SK-N-SH (cell line): ENCODE data around the gene DICER1. TPM values are rescaled to one million over a fixed set of nuclear protein-coding genes. Genes with fewer than 3 reads are reported as not detected.
A peak's percentile ranks its signal among the peaks of the same experiment; 100 is the strongest.

Source experiments
- CTCF ChIA-PET: fragments of 300-600, 350-600 bp; formaldehyde crosslinking; extraction: SDS; loops from one replicate; lab custom pipeline; 2021; lab: Yijun Ruan, JAX
- POLR2A ChIA-PET: fragments of 350-600 bp; sonication (Branson Sonifier 250); formaldehyde crosslinking; extraction: SDS; loops from one replicate; lab custom pipeline; 2020; ENCODE audit warnings: antibody characterized with exemption, inconsistent platforms; lab: Yijun Ruan, JAX
- DNase-seq: peaks from one replicate; pipeline ENCODE4 v3.0.0; 2012
- H2AFZ ChIP-seq: fragments of 200-600 bp; sonication (generic); 2 replicates; pipeline ENCODE4 v1.8.1; 2016; ENCODE audit warnings: antibody characterized with exemption, mild to moderate bottlenecking, low read depth
- H3F3A ChIP-seq: fragments of 200-600 bp; sonication (generic); replicated peaks from 2 replicates; pipeline ENCODE3; 2016; ENCODE audit warnings: antibody characterized with exemption, mild to moderate bottlenecking; ENCODE audit not compliant: insufficient read depth
- H3K27ac ChIP-seq, 2 experiments: fragments of 200-500 bp in 1 of 2; fragments of 200-600 bp in 1 of 2; sonication (Bioruptor generic) in 1 of 2; sonication (generic), shearing (Covaris generic) in 1 of 2; 2 replicates each; pipeline versions ENCODE4 v1.5.1 to v1.6.1; 2014 to 2016; ENCODE audit warnings: low read depth in 2 of 2, inconsistent platforms in 1 of 2, low read length in 1 of 2, mild to moderate bottlenecking in 1 of 2, mixed read lengths in 1 of 2
- H3K27me3 ChIP-seq: fragments of 200-600 bp; sonication (generic), shearing (Covaris generic); 2 replicates; pipeline ENCODE4 v1.6.1; 2016; ENCODE audit warnings: mixed run types; ENCODE audit not compliant: insufficient read depth
- H3K36me3 ChIP-seq, 2 experiments: fragments of 200-500 bp in 1 of 2; fragments of 200-600 bp in 1 of 2; sonication (Bioruptor generic) in 1 of 2; sonication (generic) in 1 of 2; replicated peaks in 1 of 2; 2 replicates each; pipeline versions ENCODE3 to v1.5.1; 2014 to 2016; ENCODE audit warnings: low read length in 1 of 2, mild to moderate bottlenecking in 1 of 2; ENCODE audit not compliant: insufficient read depth in 2 of 2, control insufficient read depth in 1 of 2
- H3K4me1 ChIP-seq, 2 experiments: fragments of 200-500 bp in 1 of 2; fragments of 200-600 bp in 1 of 2; sonication (Bioruptor generic) in 1 of 2; sonication (generic), shearing (Covaris generic) in 1 of 2; 2 replicates each; pipeline versions ENCODE4 v1.5.1 to v1.6.1; 2014 to 2016; ENCODE audit warnings: low read depth in 1 of 2, low read length in 1 of 2, mixed run types in 1 of 2; ENCODE audit not compliant: insufficient read depth in 2 of 2, control insufficient read depth in 1 of 2
- H3K4me2 ChIP-seq: fragments of 200-600 bp; sonication (generic), shearing (Covaris generic); 2 replicates; pipeline ENCODE4 v1.6.1; 2017; ENCODE audit warnings: mixed run types
- H3K4me3 ChIP-seq, 2 experiments: fragments of 200-500 bp in 1 of 2; fragments of 200-600 bp in 1 of 2; sonication (Bioruptor generic) in 1 of 2; sonication (generic), shearing (Covaris generic) in 1 of 2; 2 replicates each; pipeline versions ENCODE4 v1.5.1 to v1.8.1; 2014 to 2016; ENCODE audit warnings: low read depth in 2 of 2, inconsistent platforms in 1 of 2, low read length in 1 of 2, mild to moderate bottlenecking in 1 of 2, mixed read lengths in 1 of 2, moderate library complexity in 1 of 2
- H3K79me2 ChIP-seq: fragments of 200-600 bp; sonication (generic); 2 replicates; pipeline ENCODE4 v1.8.1; 2017; ENCODE audit warnings: mild to moderate bottlenecking; ENCODE audit not compliant: insufficient read depth
- H3K9ac ChIP-seq: fragments of 200-600 bp; sonication (generic); 2 replicates; pipeline ENCODE4 v1.6.1; 2017; ENCODE audit warnings: mixed run types
- H3K9me2 ChIP-seq: fragments of 200-600 bp; sonication (generic); 2 replicates; pipeline ENCODE4 v1.6.1; 2017; ENCODE audit warnings: mixed run types
- H3K9me3 ChIP-seq: fragments of 200-600 bp; sonication (generic); 2 replicates; pipeline ENCODE4 v1.6.1; 2017; ENCODE audit warnings: mixed run types, mild to moderate bottlenecking, moderate library complexity
- H4K20me1 ChIP-seq: fragments of 200-600 bp; sonication (generic); 2 replicates; pipeline ENCODE4 v1.6.1; 2017; ENCODE audit warnings: mild to moderate bottlenecking, mixed run types; ENCODE audit not compliant: insufficient read depth
- ELF1 ChIP-seq: IDR thresholded peaks from 2 replicates; pipeline ENCODE4 v1.4.0; 2012
- FOXJ3 ChIP-seq: sonication (generic); formaldehyde crosslinking; IDR thresholded peaks from 2 replicates; pipeline ENCODE4 v1.5.1; 2020; ENCODE audit warnings: mild to moderate bottlenecking, missing genetic modification reagents
- JUND ChIP-seq: IDR thresholded peaks from 2 replicates; pipeline ENCODE4 v1.4.0; 2012
- MEF2A ChIP-seq: IDR thresholded peaks from 2 replicates; pipeline ENCODE4 v1.4.0; 2012; ENCODE audit warnings: low read depth, borderline replicate concordance
- POLR2AphosphoS5 ChIP-seq: IDR thresholded peaks from 2 replicates; pipeline ENCODE4 v1.6.1; 2012; ENCODE audit warnings: low read depth, low read length
- SIN3A ChIP-seq: IDR thresholded peaks from 2 replicates; pipeline ENCODE4 v1.6.1; 2012; ENCODE audit warnings: low read depth, mild to moderate bottlenecking, low read length, moderate library complexity, borderline replicate concordance
- SMC3 ChIP-seq: IDR thresholded peaks from 2 replicates; pipeline ENCODE4 v1.6.1; 2012; ENCODE audit warnings: low read depth, low read length, improper control_type of control experiment
- TAF1 ChIP-seq: IDR thresholded peaks from 2 replicates; pipeline ENCODE4 v1.6.1; 2012; ENCODE audit warnings: low read depth, mild to moderate bottlenecking, low read length, moderate library complexity, borderline replicate concordance
- YY1 ChIP-seq: IDR thresholded peaks from 2 replicates; pipeline ENCODE4 v1.4.0; 2012; ENCODE audit warnings: low read depth, mild to moderate bottlenecking
- WGBS: methylation state at CpG from one replicate; pipeline ENCODE4 v1.1.6; 2017; ENCODE audit warnings: low lambda C conversion rate; 5-methylcytosine and 5-hydroxymethylcytosine counted together
- polyA plus RNA-seq, 3 experiments: library from polyadenylated mRNA; depleted of rRNA; stranded (reverse); fragments of >200 nt; gene quantifications; 2 replicates each; pipeline ENCODE4 v1.2.3, GENCODE V29; 2012
- TF ChIP-seq, protein P1 (sequence below): IDR thresholded peaks from 2 replicates; pipeline ENCODE4 v1.4.0; 2012; ENCODE audit warnings: low read depth, borderline replicate concordance
- TF ChIP-seq, protein P2 (sequence below): fragments of 200-600 bp; sonication (generic); IDR thresholded peaks from 2 replicates; pipeline ENCODE4 v1.6.1; 2017; ENCODE audit warnings: antibody characterized with exemption, mild to moderate bottlenecking, moderate library complexity
- TF ChIP-seq, protein P3 (sequence below): fragments of 150-350 bp; IDR thresholded peaks from 2 replicates; pipeline ENCODE4 v1.6.1; 2017; ENCODE audit warnings: antibody characterized with exemption, low read length, low read depth, borderline replicate concordance
- TF ChIP-seq, protein P4 (sequence below): IDR thresholded peaks from 2 replicates; pipeline ENCODE4 v1.6.1; 2012; ENCODE audit warnings: mild to moderate bottlenecking, low read depth, low read length, moderate library complexity
- TF ChIP-seq, protein P5 (sequence below): IDR thresholded peaks from 2 replicates; pipeline ENCODE4 v1.4.0; 2012; ENCODE audit warnings: low read depth, borderline replicate concordance

Gene DICER1
- polyA plus RNA-seq, 1 of the 3 experiments (the other 2 are of a cell fraction): 4.7 TPM

DNA sequence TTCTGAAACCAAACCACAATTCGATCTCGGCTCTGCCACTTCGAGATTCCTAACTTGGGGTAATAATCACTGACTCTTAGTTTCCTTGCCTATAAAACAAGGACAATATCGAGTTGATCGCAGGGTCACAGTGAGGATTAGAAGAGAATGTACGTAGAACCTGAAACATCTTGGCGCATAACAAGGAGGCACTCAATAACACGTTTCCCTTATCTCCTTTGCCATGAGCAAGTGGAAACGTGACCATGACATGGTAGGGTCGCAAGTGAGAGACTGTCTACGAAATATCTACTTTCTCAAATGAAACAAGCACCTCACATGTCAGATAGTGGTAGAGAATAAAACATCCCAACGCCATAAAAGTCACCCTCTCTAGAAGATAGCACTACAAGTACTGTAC is 2.3 kb downstream of the DICER1 start:
- Histone ChIP-seq H3K9me3 (no peaks in the 10 kb centered on the region), H3K4me2 (peak overlapping the region; percentile 98; the same call in 1 of the 2 replicates), H3K27ac (no peak overlapping the region), H3F3A (no peaks in the 10 kb centered on the region), H4K20me1 (peaks cover 51% of the 10 kb centered on the region)
- POLR2A ChIA-PET: no interaction called here
- TF ChIP-seq POLR2AphosphoS5: no peak
- TF ChIP-seq, all 33 proteins: peak for 0
- no peak overlapping the region for H2AFZ ChIP-seq
- no peaks in the 10 kb centered on the region for H3K9me2 ChIP-seq
- no peaks in the 10 kb centered on the region for H3K27me3 ChIP-seq
- CTCF ChIA-PET: interaction anchor here (1.4 kb wide), 1 partner anchor 277 kb away, joined by 10 read pairs; no protein-coding TSS in a partner anchor
- 97% methylated on average over 12 of the region's 12 CpGs for WGBS
- H3K36me3 ChIP-seq: peaks cover 2 to 5% of the 10 kb centered on the region in 2 experiments
- H3K79me2 ChIP-seq: peaks cover 75% of the 10 kb centered on the region
- DNase-seq: no peak
- peaks cover 7 to 14% of the 10 kb centered on the region in 2 experiments; a peak in 3 of 4 replicates for H3K4me1 ChIP-seq
- no peak overlapping the region for H3K4me3 ChIP-seq
- H3K9ac ChIP-seq: no peak overlapping the region

DNA sequence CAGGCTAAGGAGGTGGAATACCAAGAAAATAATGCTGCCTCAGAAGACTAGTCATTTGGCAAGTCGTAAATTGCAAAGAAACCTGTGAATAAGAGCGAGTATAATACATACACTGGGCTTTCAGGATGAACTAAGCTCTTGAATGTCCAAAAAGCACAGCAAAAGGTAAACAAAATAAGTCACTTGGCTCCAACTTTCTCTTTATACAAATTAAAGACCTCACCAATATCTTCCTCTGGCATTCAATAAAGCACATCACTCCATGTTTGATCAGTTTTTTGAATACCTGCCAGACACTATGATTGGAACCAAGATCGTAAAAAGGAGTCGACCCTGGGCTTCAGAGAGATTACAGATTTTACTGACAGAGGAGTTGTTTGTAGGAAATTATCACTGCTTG is 3.5 kb downstream of the DICER1 start:
- Histone ChIP-seq H3K9me2 (no peaks in the 10 kb centered on the region), H3K36me3 (peaks cover 2 to 5% of the 10 kb centered on the region in 2 experiments), H3K27me3 (no peaks in the 10 kb centered on the region), H2AFZ (no peak overlapping the region), H3K9me3 (no peaks in the 10 kb centered on the region), H4K20me1 (peaks cover 55% of the 10 kb centered on the region)
- POLR2A ChIA-PET: no interaction called here
- TF ChIP-seq, protein P1, sequence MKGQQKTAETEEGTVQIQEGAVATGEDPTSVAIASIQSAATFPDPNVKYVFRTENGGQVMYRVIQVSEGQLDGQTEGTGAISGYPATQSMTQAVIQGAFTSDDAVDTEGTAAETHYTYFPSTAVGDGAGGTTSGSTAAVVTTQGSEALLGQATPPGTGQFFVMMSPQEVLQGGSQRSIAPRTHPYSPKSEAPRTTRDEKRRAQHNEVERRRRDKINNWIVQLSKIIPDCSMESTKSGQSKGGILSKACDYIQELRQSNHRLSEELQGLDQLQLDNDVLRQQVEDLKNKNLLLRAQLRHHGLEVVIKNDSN: no peak
- TF ChIP-seq, protein P2, sequence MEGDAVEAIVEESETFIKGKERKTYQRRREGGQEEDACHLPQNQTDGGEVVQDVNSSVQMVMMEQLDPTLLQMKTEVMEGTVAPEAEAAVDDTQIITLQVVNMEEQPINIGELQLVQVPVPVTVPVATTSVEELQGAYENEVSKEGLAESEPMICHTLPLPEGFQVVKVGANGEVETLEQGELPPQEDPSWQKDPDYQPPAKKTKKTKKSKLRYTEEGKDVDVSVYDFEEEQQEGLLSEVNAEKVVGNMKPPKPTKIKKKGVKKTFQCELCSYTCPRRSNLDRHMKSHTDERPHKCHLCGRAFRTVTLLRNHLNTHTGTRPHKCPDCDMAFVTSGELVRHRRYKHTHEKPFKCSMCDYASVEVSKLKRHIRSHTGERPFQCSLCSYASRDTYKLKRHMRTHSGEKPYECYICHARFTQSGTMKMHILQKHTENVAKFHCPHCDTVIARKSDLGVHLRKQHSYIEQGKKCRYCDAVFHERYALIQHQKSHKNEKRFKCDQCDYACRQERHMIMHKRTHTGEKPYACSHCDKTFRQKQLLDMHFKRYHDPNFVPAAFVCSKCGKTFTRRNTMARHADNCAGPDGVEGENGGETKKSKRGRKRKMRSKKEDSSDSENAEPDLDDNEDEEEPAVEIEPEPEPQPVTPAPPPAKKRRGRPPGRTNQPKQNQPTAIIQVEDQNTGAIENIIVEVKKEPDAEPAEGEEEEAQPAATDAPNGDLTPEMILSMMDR: no peak
- TF ChIP-seq, protein P3, sequence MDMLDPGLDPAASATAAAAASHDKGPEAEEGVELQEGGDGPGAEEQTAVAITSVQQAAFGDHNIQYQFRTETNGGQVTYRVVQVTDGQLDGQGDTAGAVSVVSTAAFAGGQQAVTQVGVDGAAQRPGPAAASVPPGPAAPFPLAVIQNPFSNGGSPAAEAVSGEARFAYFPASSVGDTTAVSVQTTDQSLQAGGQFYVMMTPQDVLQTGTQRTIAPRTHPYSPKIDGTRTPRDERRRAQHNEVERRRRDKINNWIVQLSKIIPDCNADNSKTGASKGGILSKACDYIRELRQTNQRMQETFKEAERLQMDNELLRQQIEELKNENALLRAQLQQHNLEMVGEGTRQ: no peak
- TF ChIP-seq ELF1 (no peak), SIN3A (no peak), MEF2A (no peak), JUND (no peak), FOXJ3 (CRISPR knock-in tag) (no peak), TAF1 (no peak), YY1 (no peak), SMC3 (no peak)
- TF ChIP-seq, protein P4, sequence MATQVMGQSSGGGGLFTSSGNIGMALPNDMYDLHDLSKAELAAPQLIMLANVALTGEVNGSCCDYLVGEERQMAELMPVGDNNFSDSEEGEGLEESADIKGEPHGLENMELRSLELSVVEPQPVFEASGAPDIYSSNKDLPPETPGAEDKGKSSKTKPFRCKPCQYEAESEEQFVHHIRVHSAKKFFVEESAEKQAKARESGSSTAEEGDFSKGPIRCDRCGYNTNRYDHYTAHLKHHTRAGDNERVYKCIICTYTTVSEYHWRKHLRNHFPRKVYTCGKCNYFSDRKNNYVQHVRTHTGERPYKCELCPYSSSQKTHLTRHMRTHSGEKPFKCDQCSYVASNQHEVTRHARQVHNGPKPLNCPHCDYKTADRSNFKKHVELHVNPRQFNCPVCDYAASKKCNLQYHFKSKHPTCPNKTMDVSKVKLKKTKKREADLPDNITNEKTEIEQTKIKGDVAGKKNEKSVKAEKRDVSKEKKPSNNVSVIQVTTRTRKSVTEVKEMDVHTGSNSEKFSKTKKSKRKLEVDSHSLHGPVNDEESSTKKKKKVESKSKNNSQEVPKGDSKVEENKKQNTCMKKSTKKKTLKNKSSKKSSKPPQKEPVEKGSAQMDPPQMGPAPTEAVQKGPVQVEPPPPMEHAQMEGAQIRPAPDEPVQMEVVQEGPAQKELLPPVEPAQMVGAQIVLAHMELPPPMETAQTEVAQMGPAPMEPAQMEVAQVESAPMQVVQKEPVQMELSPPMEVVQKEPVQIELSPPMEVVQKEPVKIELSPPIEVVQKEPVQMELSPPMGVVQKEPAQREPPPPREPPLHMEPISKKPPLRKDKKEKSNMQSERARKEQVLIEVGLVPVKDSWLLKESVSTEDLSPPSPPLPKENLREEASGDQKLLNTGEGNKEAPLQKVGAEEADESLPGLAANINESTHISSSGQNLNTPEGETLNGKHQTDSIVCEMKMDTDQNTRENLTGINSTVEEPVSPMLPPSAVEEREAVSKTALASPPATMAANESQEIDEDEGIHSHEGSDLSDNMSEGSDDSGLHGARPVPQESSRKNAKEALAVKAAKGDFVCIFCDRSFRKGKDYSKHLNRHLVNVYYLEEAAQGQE: no peak
- TF ChIP-seq, protein P5, sequence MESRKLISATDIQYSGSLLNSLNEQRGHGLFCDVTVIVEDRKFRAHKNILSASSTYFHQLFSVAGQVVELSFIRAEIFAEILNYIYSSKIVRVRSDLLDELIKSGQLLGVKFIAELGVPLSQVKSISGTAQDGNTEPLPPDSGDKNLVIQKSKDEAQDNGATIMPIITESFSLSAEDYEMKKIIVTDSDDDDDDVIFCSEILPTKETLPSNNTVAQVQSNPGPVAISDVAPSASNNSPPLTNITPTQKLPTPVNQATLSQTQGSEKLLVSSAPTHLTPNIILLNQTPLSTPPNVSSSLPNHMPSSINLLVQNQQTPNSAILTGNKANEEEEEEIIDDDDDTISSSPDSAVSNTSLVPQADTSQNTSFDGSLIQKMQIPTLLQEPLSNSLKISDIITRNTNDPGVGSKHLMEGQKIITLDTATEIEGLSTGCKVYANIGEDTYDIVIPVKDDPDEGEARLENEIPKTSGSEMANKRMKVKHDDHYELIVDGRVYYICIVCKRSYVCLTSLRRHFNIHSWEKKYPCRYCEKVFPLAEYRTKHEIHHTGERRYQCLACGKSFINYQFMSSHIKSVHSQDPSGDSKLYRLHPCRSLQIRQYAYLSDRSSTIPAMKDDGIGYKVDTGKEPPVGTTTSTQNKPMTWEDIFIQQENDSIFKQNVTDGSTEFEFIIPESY: no peak
- TF ChIP-seq, all 33 proteins: peak for 0
- no peak for DNase-seq
- CTCF ChIA-PET: no interaction called here
- Histone ChIP-seq H3F3A (no peaks in the 10 kb centered on the region), H3K4me1 (peaks cover 7 to 15% of the 10 kb centered on the region in 2 experiments; a peak in 3 of 4 replicates), H3K4me2 (no peak overlapping the region), H3K79me2 (peaks cover 87% of the 10 kb centered on the region), H3K9ac (no peak overlapping the region), H3K4me3 (no peak overlapping the region), H3K27ac (no peak overlapping the region)
- 93% methylated on average over 4 of the region's 4 CpGs for WGBS
